ENCODE measurements around the gene OR2AJ1. TPM values are rescaled to one million over a fixed set of nuclear protein-coding genes. Genes with fewer than 3 reads are reported as not detected.

Gene OR2AJ1
- total and polyA plus RNA-seq, 2 donors (not counting 1 experiment from before 2014, with no cell fraction given), result not detected

GRCh38 chr1:247906504-247907047 lies 18.1 kb upstream of the OR2AJ1 start:
- CTCF ChIA-PET, result interaction anchor here (0.8 kb wide), 1 partner anchor 48 kb away, joined by 3 read pairs; no protein-coding TSS in a partner anchor
- POLR2A ChIA-PET, result no interaction called here
- H3K9me3 Mint-ChIP-seq (ENCODE audit: insufficient read depth), result peaks cover 5% of the 10 kb centered on the region
- peak overlapping the region; percentile 78 for H3K4me3 Mint-ChIP-seq
- WGBS (ENCODE audit: insufficient coverage), result no CpG with 5 or more reads among the region's 7 CpGs
- H3K4me1 Mint-ChIP-seq, result peaks cover 25% of the 10 kb centered on the region
- Histone ChIP-seq H3K4me3 (ENCODE audit: control extremely low read depth in 1 of 5, extremely low read depth in 1 of 5, insufficient read depth in 1 of 5, low read depth in 2 of 5, low read length in 4 of 5) (peak overlapping the region; percentile 0 to 68 (median 53)), H3K4me1 (ENCODE audit: control insufficient read depth in 2 of 2, insufficient read depth in 2 of 2, low read length in 2 of 2) (peaks cover 8 to 11% of the 10 kb centered on the region in 2 donors), H3K79me2 (ENCODE audit: control insufficient read depth, insufficient read depth, low read length) (no peaks in the 10 kb centered on the region), H3K9ac (ENCODE audit: low read length) (peak overlapping the region; percentile 60), H3K9me3 (ENCODE audit: control extremely low read depth in 1 of 3, control insufficient read depth in 2 of 3, insufficient read depth in 1 of 3, low read length in 2 of 3) (peaks cover 0 to 12% (median 4%) of the 10 kb centered on the region in 3 donors), H3K4me2 (replicated peaks; ENCODE audit: low read depth, low read length, poor library complexity, severe bottlenecking) (peak overlapping the region; percentile 71), H3K27ac (ENCODE audit: low read length in 2 of 2) (peak overlapping the region in 1 of 2 donors; percentile 43), H3K36me3 (replicated peaks in 1 of 2; ENCODE audit: control extremely low read depth in 1 of 2, control insufficient read depth in 1 of 2, extremely low read depth in 1 of 2, insufficient read depth in 2 of 2, low read length in 1 of 2) (no peaks in the 10 kb centered on the region), H2AFZ (ENCODE audit: insufficient read depth, low read depth, low read length, poor library complexity, severe bottlenecking) (peak overlapping the region; percentile 36), H4K20me1 (ENCODE audit: control insufficient read depth, insufficient read depth, low read length, poor library complexity, severe bottlenecking) (no peaks in the 10 kb centered on the region), H3K27me3 (replicated peaks in 1 of 4; ENCODE audit: control extremely low read depth in 1 of 4, control insufficient read depth in 3 of 4, insufficient read depth in 4 of 4, low read length in 3 of 4) (no peaks in the 10 kb centered on the region)
- no peaks in the 10 kb centered on the region for H3K27me3 Mint-ChIP-seq
- DNase-seq (peak; percentile 40), ATAC-seq (ENCODE audit: low read depth) (peak; percentile 17)
- H3K27ac Mint-ChIP-seq, result peak overlapping the region; percentile 71
- intact Hi-C loops (cut with micrococcal nuclease), result no loop called here
- TF ChIP-seq EZH2 (IDR thresholded peaks at IDR 0.05; ENCODE audit: borderline replicate concordance, insufficient read depth, low read depth, low read length, poor library complexity, severe bottlenecking) (no peak), CTCF (IDR thresholded peaks at IDR 0.05) (peak; percentile 51)

GRCh38 chr1:247908766-247909165 lies 15.9 kb upstream of the OR2AJ1 start:
- no peaks in the 10 kb centered on the region for H3K36me3 ChIP-seq (replicated peaks in 1 of 2; ENCODE audit: control extremely low read depth in 1 of 2, control insufficient read depth in 1 of 2, extremely low read depth in 1 of 2, insufficient read depth in 2 of 2, low read length in 1 of 2)
- H3K79me2 ChIP-seq (ENCODE audit: control insufficient read depth, insufficient read depth, low read length), result no peaks in the 10 kb centered on the region
- no peak overlapping the region for H3K4me3 ChIP-seq (ENCODE audit: control extremely low read depth in 1 of 5, extremely low read depth in 1 of 5, insufficient read depth in 1 of 5, low read depth in 2 of 5, low read length in 4 of 5)
- H3K9me3 ChIP-seq (ENCODE audit: control extremely low read depth in 1 of 3, control insufficient read depth in 2 of 3, insufficient read depth in 1 of 3, low read length in 2 of 3), result peaks cover 0 to 12% (median 4%) of the 10 kb centered on the region in 3 donors
- intact Hi-C loops (cut with micrococcal nuclease), result no loop called here
- ATAC-seq (ENCODE audit: low read depth), result no peak
- peaks cover 4% of the 10 kb centered on the region for H3K9me3 Mint-ChIP-seq (ENCODE audit: insufficient read depth)
- H3K27me3 ChIP-seq (replicated peaks in 1 of 4; ENCODE audit: control extremely low read depth in 1 of 4, control insufficient read depth in 3 of 4, insufficient read depth in 4 of 4, low read length in 3 of 4), result no peaks in the 10 kb centered on the region
- ChIA-PET CTCF (no interaction called here), POLR2A (no interaction called here)
- TF ChIP-seq CTCF (IDR thresholded peaks at IDR 0.05) (no peak), EZH2 (IDR thresholded peaks at IDR 0.05; ENCODE audit: borderline replicate concordance, insufficient read depth, low read depth, low read length, poor library complexity, severe bottlenecking) (no peak)
- no peak overlapping the region for H3K27ac ChIP-seq (ENCODE audit: low read length in 2 of 2)
- peaks cover 26% of the 10 kb centered on the region for H3K4me1 Mint-ChIP-seq
- H2AFZ ChIP-seq (ENCODE audit: insufficient read depth, low read depth, low read length, poor library complexity, severe bottlenecking), result no peak overlapping the region
- no peak overlapping the region for H3K4me2 ChIP-seq (replicated peaks; ENCODE audit: low read depth, low read length, poor library complexity, severe bottlenecking)
- WGBS (ENCODE audit: insufficient coverage), result 57% methylated on average over 4 of the region's 5 CpGs
- H3K27me3 Mint-ChIP-seq, result no peaks in the 10 kb centered on the region
- H3K4me1 ChIP-seq (ENCODE audit: control insufficient read depth in 2 of 2, insufficient read depth in 2 of 2, low read length in 2 of 2), result peaks cover 8 to 11% of the 10 kb centered on the region in 2 donors
- DNase-seq, result no peak
- no peak overlapping the region for H3K9ac ChIP-seq (ENCODE audit: low read length)
- no peak overlapping the region for H3K4me3 Mint-ChIP-seq
- H4K20me1 ChIP-seq (ENCODE audit: control insufficient read depth, insufficient read depth, low read length, poor library complexity, severe bottlenecking), result no peaks in the 10 kb centered on the region
- H3K27ac Mint-ChIP-seq, result no peak overlapping the region
